ENCODE measurements around the gene SLC25A38. TPM values are rescaled to one million over a fixed set of nuclear protein-coding genes. Genes with fewer than 3 reads are reported as not detected.

Gene SLC25A38
- total and polyA plus RNA-seq, 4 donors, result 24.8 to 31.0 (median 27.4) TPM

DNA sequence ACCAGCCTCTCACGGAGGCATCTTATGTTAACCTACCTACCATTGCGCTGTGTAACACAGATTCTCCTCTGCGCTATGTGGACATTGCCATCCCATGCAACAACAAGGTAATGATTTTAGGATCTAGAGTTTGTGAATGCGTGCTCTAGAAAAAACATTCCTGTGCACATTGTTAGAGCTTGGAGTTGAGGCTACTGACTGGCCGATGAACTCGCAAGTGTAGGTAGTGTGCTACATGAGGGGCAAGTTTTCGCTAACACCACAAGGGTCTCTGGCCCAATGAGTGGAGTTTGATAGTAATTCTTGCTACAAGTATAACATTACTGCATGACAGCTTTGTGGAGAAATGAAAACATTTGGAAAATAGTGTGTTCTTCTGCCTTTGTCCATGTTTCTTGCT lies 27.7 kb downstream of the SLC25A38 start:
- Histone ChIP-seq H3K36me3 (ENCODE audit: control insufficient read depth in 4 of 4, insufficient read depth in 4 of 4, low read length in 4 of 4) (peaks cover 28 to 43% (median 34%) of the 10 kb centered on the region in 4 donors), H3K9ac (ENCODE audit: insufficient read depth in 1 of 2, low read length in 2 of 2) (no peak overlapping the region), H3K9me3 (ENCODE audit: control insufficient read depth in 4 of 4, insufficient read depth in 3 of 4, low read length in 3 of 4) (no peaks in the 10 kb centered on the region), H3K4me3 (no peak overlapping the region), H3K4me1 (ENCODE audit: control insufficient read depth in 5 of 5, insufficient read depth in 5 of 5, low read length in 5 of 5) (peaks cover 0 to 14% (median 7%) of the 10 kb centered on the region in 5 donors), H3K27me3 (ENCODE audit: control insufficient read depth in 3 of 3, insufficient read depth in 3 of 3, low read length in 2 of 3) (no peaks in the 10 kb centered on the region), H3K27ac (ENCODE audit: low read depth in 1 of 2, low read length in 1 of 2) (no peak overlapping the region)
- ATAC-seq (ENCODE audit: insufficient read depth, low FRiP score), result no peak
- no peak for TF ChIP-seq CTCF (IDR thresholded peaks at IDR 0.05; ENCODE audit: control extremely low read depth, extremely low read depth)
- 93 to 97% methylated on average over 6 of the region's 7 CpGs for WGBS, 2 donors
- no peak for DNase-seq

- H3K36me3 ChIP-seq (ENCODE audit: control insufficient read depth in 4 of 4, insufficient read depth in 4 of 4, low read length in 4 of 4), result peaks cover 28 to 43% (median 34%) of the 10 kb centered on the region in 4 donors
- TF ChIP-seq CTCF (IDR thresholded peaks at IDR 0.05; ENCODE audit: control extremely low read depth, extremely low read depth), result no peak
Measured at GRCh38 chr3:39412668-39413260, 29.6 kb downstream of the SLC25A38 start.

DNA sequence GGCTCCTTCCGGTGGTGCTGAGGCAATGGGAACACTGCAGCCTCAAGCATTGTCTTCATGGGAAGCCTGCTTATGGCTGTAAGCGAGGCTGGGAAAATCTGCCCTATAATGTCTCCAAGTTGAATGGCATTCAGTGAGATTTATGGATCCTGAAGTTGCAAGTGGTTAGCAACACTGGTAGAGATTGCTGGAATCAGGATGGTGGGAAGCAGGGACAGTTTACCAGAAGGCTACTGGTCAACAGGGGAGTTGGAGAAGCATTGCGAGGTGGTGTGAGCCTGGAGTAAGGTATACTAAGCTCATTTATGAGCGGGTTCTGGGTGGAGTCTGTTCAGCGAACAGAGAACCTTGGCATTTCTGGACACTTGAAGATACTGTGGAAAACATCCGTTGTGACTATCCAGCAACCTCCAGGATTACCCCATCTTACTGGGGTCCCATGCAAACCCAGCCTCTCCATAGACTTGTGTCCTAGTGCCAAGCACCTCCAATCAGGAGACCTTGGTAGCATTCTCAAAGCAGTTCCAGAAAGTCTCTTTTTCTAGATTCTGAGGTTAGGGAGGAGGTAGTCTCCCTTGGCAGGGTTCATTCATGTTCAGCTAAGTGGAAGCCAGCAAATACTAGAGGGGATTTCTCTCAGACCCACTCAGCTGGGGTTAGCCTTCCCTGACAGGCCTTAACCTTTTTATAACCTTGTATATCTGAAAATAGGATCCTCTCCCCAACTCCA lies 30.7 kb downstream of the SLC25A38 start:
- WGBS, 2 donors, result 70 to 82% methylated on average over 6 of the region's 6 CpGs
- Histone ChIP-seq H3K4me1 (ENCODE audit: control insufficient read depth in 5 of 5, insufficient read depth in 5 of 5, low read length in 5 of 5) (peaks cover 0 to 10% (median 0%) of the 10 kb centered on the region in 5 donors), H3K4me3 (no peak overlapping the region), H3K27ac (ENCODE audit: low read depth in 1 of 2, low read length in 1 of 2) (peak overlapping the region in 1 of 2 donors; percentile 60), H3K36me3 (ENCODE audit: control insufficient read depth in 4 of 4, insufficient read depth in 4 of 4, low read length in 4 of 4) (peaks cover 22 to 36% (median 30%) of the 10 kb centered on the region in 4 donors), H3K27me3 (ENCODE audit: control insufficient read depth in 3 of 3, insufficient read depth in 3 of 3, low read length in 2 of 3) (no peaks in the 10 kb centered on the region), H3K9ac (ENCODE audit: insufficient read depth in 1 of 2, low read length in 2 of 2) (no peak overlapping the region), H3K9me3 (ENCODE audit: control insufficient read depth in 4 of 4, insufficient read depth in 3 of 4, low read length in 3 of 4) (no peaks in the 10 kb centered on the region)
- no peak for TF ChIP-seq CTCF (IDR thresholded peaks at IDR 0.05; ENCODE audit: control extremely low read depth, extremely low read depth)
- no peak for DNase-seq
- ATAC-seq (ENCODE audit: insufficient read depth, low FRiP score), result peak; percentile 8

More at GRCh38 chr3:39412668-39413260, 29.6 kb downstream of the SLC25A38 start:
- Histone ChIP-seq H3K9ac (ENCODE audit: insufficient read depth in 1 of 2, low read length in 2 of 2) (no peak overlapping the region), H3K27ac (ENCODE audit: low read depth in 1 of 2, low read length in 1 of 2) (no peak overlapping the region), H3K27me3 (ENCODE audit: control insufficient read depth in 3 of 3, insufficient read depth in 3 of 3, low read length in 2 of 3) (no peaks in the 10 kb centered on the region), H3K9me3 (ENCODE audit: control insufficient read depth in 4 of 4, insufficient read depth in 3 of 4, low read length in 3 of 4) (no peaks in the 10 kb centered on the region), H3K4me3 (no peak overlapping the region), H3K4me1 (ENCODE audit: control insufficient read depth in 5 of 5, insufficient read depth in 5 of 5, low read length in 5 of 5) (peaks cover 0 to 12% (median 5%) of the 10 kb centered on the region in 5 donors)
- no peak for ATAC-seq (ENCODE audit: insufficient read depth, low FRiP score)
- WGBS, 2 donors, result 90 to 92% methylated on average over 9 of the region's 9 CpGs
- no peak for DNase-seq

Measured in lung (tissue), 12 donors.